Measurements from ENCODE around the gene SLC5A12. TPM values are rescaled to one million over a fixed set of nuclear protein-coding genes. Genes with fewer than 3 reads are reported as not detected.

Gene SLC5A12
- total RNA-seq, 1 experiment from 2014 or later, result not detected

DNA sequence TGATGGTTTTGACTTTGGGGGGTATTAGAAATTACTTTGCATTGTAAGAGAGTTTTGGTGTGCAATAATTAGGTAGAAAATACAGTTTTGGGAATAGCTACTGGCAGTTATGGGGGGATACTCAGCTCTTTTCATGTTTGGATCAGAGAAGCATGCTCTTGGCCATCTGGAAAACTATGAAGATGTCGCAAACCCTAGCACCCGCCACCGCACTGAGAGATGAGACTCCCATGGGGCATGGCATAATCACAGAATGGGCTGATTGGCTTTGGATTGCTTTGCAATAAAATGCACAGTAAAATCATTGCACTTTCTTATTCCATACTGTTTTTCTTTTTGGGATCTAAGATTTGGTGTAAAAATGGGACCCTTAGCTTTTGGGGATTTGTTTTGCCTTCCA lies 43.5 kb upstream of the SLC5A12 start:
- intact Hi-C loops (cut with micrococcal nuclease; ENCODE audit: unreplicated experiment), result no loop called here
- Histone ChIP-seq H3K27me3 (replicated peaks; ENCODE audit: insufficient read depth, low read depth, low read length, poor library complexity) (peaks cover 19% of the 10 kb centered on the region), H3K9me3 (ENCODE audit: low read depth, low read length, poor library complexity, severe bottlenecking) (no peaks in the 10 kb centered on the region), H3K4me3 (ENCODE audit: low read depth, low read length, poor library complexity, severe bottlenecking) (no peak overlapping the region), H3K27ac (ENCODE audit: low read depth, low read length, poor library complexity, severe bottlenecking) (no peak overlapping the region), H3K4me1 (ENCODE audit: insufficient read depth, low read length, poor library complexity, severe bottlenecking) (no peaks in the 10 kb centered on the region), H3K36me3 (ENCODE audit: insufficient read depth, low read length, poor library complexity, severe bottlenecking) (no peaks in the 10 kb centered on the region)
- no TSS peak for BruUV-seq (replicated peaks)
- DNase-seq (ENCODE audit: low spot score), result no peak
- ChIA-PET CTCF (no interaction called here), POLR2A (ENCODE audit: low non-redundant PET) (interaction anchor here (0.6 kb wide), 1 partner anchor 18 kb away, joined by 4 read pairs; no protein-coding TSS in a partner anchor)
- no peak for TF ChIP-seq EZH2 (IDR thresholded peaks at IDR 0.05; ENCODE audit: borderline replicate concordance, low read depth, low read length, poor library complexity, severe bottlenecking)

DNA sequence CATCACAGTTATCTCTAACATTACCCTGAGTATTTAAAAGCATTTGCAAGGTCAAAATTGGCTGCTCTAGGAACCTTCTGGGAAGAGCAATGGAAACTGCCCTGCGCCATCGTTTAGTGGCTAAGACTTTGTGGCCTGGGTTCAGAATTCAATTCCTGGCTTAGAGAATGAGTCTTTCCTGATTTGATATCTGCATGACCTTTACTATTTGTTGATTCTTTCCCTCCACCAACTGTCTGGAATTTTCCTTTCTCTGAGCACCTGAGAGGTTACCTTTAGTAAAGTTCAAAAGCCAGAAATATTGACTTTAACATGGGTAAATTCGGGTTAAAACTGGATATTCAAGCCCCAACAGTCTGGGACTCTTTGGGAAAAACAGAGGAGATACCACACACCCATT lies 43.0 kb upstream of the SLC5A12 start:
- CTCF ChIA-PET, result no interaction called here
- DNase-seq (ENCODE audit: low spot score), result no peak

DNA sequence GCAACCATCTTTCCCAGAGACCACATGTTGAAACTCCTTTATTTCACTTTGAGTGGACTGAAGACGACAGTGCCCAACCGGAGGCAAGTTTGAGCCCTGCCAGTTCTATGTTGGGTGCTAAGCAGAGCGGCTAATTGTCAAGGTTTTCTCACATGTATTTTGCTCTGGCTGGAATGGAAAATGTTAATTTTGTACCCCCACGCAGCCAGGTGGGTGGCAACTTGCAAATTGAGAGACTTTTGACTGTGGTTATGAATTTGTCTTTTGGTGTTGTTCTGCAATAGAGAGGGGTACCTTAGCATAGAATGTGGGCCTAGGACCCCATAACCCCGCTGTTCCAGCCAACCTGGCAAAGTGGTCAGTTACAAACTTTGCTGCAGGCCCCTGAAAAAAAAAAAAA lies 42.5 kb upstream of the SLC5A12 start:
- H3K27ac ChIP-seq (ENCODE audit: low read depth, low read length, poor library complexity, severe bottlenecking), result no peak overlapping the region
- intact Hi-C loops (cut with micrococcal nuclease; ENCODE audit: unreplicated experiment), result no loop called here
- H3K9me3 ChIP-seq (ENCODE audit: low read depth, low read length, poor library complexity, severe bottlenecking), result no peaks in the 10 kb centered on the region
- CTCF ChIA-PET, result no interaction called here
- no TSS peak for BruUV-seq (replicated peaks)
- TF ChIP-seq EZH2 (IDR thresholded peaks at IDR 0.05; ENCODE audit: borderline replicate concordance, low read depth, low read length, poor library complexity, severe bottlenecking), result no peak
- TF ChIP-seq, protein P1, sequence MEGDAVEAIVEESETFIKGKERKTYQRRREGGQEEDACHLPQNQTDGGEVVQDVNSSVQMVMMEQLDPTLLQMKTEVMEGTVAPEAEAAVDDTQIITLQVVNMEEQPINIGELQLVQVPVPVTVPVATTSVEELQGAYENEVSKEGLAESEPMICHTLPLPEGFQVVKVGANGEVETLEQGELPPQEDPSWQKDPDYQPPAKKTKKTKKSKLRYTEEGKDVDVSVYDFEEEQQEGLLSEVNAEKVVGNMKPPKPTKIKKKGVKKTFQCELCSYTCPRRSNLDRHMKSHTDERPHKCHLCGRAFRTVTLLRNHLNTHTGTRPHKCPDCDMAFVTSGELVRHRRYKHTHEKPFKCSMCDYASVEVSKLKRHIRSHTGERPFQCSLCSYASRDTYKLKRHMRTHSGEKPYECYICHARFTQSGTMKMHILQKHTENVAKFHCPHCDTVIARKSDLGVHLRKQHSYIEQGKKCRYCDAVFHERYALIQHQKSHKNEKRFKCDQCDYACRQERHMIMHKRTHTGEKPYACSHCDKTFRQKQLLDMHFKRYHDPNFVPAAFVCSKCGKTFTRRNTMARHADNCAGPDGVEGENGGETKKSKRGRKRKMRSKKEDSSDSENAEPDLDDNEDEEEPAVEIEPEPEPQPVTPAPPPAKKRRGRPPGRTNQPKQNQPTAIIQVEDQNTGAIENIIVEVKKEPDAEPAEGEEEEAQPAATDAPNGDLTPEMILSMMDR (conservative IDR thresholded peaks at IDR 0.05; ENCODE audit: low read depth, low read length), result no peak
- DNase-seq (ENCODE audit: low spot score), result no peak
- H3K27me3 ChIP-seq (replicated peaks; ENCODE audit: insufficient read depth, low read depth, low read length, poor library complexity), result peaks cover 27% of the 10 kb centered on the region
- POLR2A ChIA-PET (ENCODE audit: low non-redundant PET), result no interaction called here
- no peaks in the 10 kb centered on the region for H3K36me3 ChIP-seq (ENCODE audit: insufficient read depth, low read length, poor library complexity, severe bottlenecking)
- H3K4me3 ChIP-seq (ENCODE audit: low read depth, low read length, poor library complexity, severe bottlenecking), result no peak overlapping the region
- H3K4me1 ChIP-seq (ENCODE audit: insufficient read depth, low read length, poor library complexity, severe bottlenecking), result no peaks in the 10 kb centered on the region

More for the DNA sequence above, 43.0 kb upstream of the SLC5A12 start:
- POLR2A ChIA-PET (ENCODE audit: low non-redundant PET), result no interaction called here
- no TSS peak for BruUV-seq (replicated peaks)
- H3K9me3 ChIP-seq (ENCODE audit: low read depth, low read length, poor library complexity, severe bottlenecking), result no peaks in the 10 kb centered on the region
- H3K4me1 ChIP-seq (ENCODE audit: insufficient read depth, low read length, poor library complexity, severe bottlenecking), result no peaks in the 10 kb centered on the region
- no peak overlapping the region for H3K27ac ChIP-seq (ENCODE audit: low read depth, low read length, poor library complexity, severe bottlenecking)
- H3K27me3 ChIP-seq (replicated peaks; ENCODE audit: insufficient read depth, low read depth, low read length, poor library complexity), result peaks cover 24% of the 10 kb centered on the region
- intact Hi-C loops (cut with micrococcal nuclease; ENCODE audit: unreplicated experiment), result no loop called here
- no peak for TF ChIP-seq EZH2 (IDR thresholded peaks at IDR 0.05; ENCODE audit: borderline replicate concordance, low read depth, low read length, poor library complexity, severe bottlenecking)
- TF ChIP-seq, protein P1 (conservative IDR thresholded peaks at IDR 0.05; ENCODE audit: low read depth, low read length), result no peak
- H3K4me3 ChIP-seq (ENCODE audit: low read depth, low read length, poor library complexity, severe bottlenecking), result no peak overlapping the region
- H3K36me3 ChIP-seq (ENCODE audit: insufficient read depth, low read length, poor library complexity, severe bottlenecking), result no peaks in the 10 kb centered on the region

DNA sequence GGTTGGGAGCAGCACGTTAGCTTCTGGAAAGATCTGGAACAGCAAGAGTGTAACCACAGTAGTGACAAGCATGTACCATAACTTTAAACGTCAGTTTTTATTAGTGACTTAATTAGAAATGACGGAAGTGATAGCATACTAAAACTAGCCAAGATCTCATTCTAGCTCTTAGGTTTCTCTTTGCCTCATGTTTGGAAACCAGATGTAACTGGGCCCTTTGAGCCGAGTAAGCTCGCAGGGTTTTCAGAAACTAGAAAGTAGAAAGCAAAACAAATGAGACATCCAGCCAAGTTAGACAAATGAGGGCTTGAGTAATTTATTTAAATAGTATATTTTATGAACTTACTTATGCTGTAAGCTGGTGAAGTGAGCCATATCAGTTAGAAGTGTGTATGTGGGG lies 40.2 kb upstream of the SLC5A12 start:
- Histone ChIP-seq H3K36me3 (ENCODE audit: insufficient read depth, low read length, poor library complexity, severe bottlenecking) (no peaks in the 10 kb centered on the region), H3K4me3 (ENCODE audit: low read depth, low read length, poor library complexity, severe bottlenecking) (no peak overlapping the region), H3K9me3 (ENCODE audit: low read depth, low read length, poor library complexity, severe bottlenecking) (no peaks in the 10 kb centered on the region), H3K27me3 (replicated peaks; ENCODE audit: insufficient read depth, low read depth, low read length, poor library complexity) (peaks cover 48% of the 10 kb centered on the region), H3K4me1 (ENCODE audit: insufficient read depth, low read length, poor library complexity, severe bottlenecking) (no peaks in the 10 kb centered on the region), H3K27ac (ENCODE audit: low read depth, low read length, poor library complexity, severe bottlenecking) (no peak overlapping the region)
- no peak for DNase-seq (ENCODE audit: low spot score)
- no peak for TF ChIP-seq EZH2 (IDR thresholded peaks at IDR 0.05; ENCODE audit: borderline replicate concordance, low read depth, low read length, poor library complexity, severe bottlenecking)
- TF ChIP-seq, protein P1 (conservative IDR thresholded peaks at IDR 0.05; ENCODE audit: low read depth, low read length), result no peak
- intact Hi-C loops (cut with micrococcal nuclease; ENCODE audit: unreplicated experiment), result no loop called here
- POLR2A ChIA-PET (ENCODE audit: low non-redundant PET), result no interaction called here
- CTCF ChIA-PET, result interaction anchor here (1.6 kb wide), 1 partner anchor 397 kb away, joined by 5 read pairs; no protein-coding TSS in a partner anchor
- BruUV-seq (replicated peaks), result no TSS peak

All from A673 (cell line).